B cell (primary cell): ENCODE measurements around the gene DAPK3. TPM values are rescaled to one million over a fixed set of nuclear protein-coding genes. Genes with fewer than 3 reads are reported as not detected.

Experiments used
- ATAC-seq: fragments of 200-7000 bp; cut with Tn5 transposase; one replicate; pipeline ENCODE4 v1.10.0; 2021; ENCODE audit warnings: low read depth, mild to moderate bottlenecking, moderate number of reproducible peaks, moderate library complexity
- CTCF ChIA-PET: fragments of 350-600 bp; sonication (Branson Sonifier 250); formaldehyde crosslinking; loops from one replicate; lab custom pipeline; 2021; ENCODE audit warnings: antibody characterized with exemption, inconsistent platforms; lab: Charles Lee
- POLR2A ChIA-PET: fragments of 350-600 bp; sonication (Branson Sonifier 250); formaldehyde crosslinking; loops from one replicate; lab custom pipeline; 2021; ENCODE audit warnings: antibody characterized with exemption; lab: Charles Lee
- DNase-seq: peaks from one replicate; pipeline ENCODE4 v3.0.0; 2013
- H2AFZ ChIP-seq: 2 replicates; pipeline ENCODE4 v1.6.1; 2012; ENCODE audit warnings: mild to moderate bottlenecking, low read depth, low read length; ENCODE audit not compliant: insufficient read depth, poor library complexity, severe bottlenecking
- H3K27ac ChIP-seq, 2 donors: 1 replicate in 1 of 2; 2 replicates in 1 of 2; pipeline ENCODE4 v1.5.1; 2012 to 2013; ENCODE audit warnings: low read length in 2 of 2, mild to moderate bottlenecking in 2 of 2, moderate library complexity in 1 of 2
- H3K27me3 ChIP-seq, 4 experiments: fragments of 200-600 bp in 1 of 4; sonication (generic) in 1 of 4; replicated peaks in 1 of 4; 1 replicate in 2 of 4; 2 replicates in 2 of 4; pipeline versions ENCODE4 v1.6.1 to v1.7.0; 2013 to 2016; ENCODE audit warnings: low read length in 3 of 4, mild to moderate bottlenecking in 2 of 4, mixed read lengths in 1 of 4, moderate library complexity in 1 of 4; ENCODE audit not compliant: insufficient read depth in 4 of 4, control insufficient read depth in 3 of 4; ENCODE audit errors: control extremely low read depth in 1 of 4
- H3K36me3 ChIP-seq, 2 experiments: replicated peaks in 1 of 2; 1 replicate in 1 of 2; 2 replicates in 1 of 2; pipeline versions ENCODE4 v1.6.1 to v1.7.1; 2013; ENCODE audit warnings: low read length in 1 of 2; ENCODE audit not compliant: insufficient read depth in 2 of 2, control insufficient read depth in 1 of 2; ENCODE audit errors: control extremely low read depth in 1 of 2, extremely low read depth in 1 of 2
- H3K4me1 ChIP-seq, 2 donors: fragments of 200-600 bp in 1 of 2; sonication (generic) in 1 of 2; 1 replicate in 1 of 2; 2 replicates in 1 of 2; pipeline versions ENCODE4 v1.5.1 to v1.6.1; 2013 to 2017; ENCODE audit warnings: low read length in 2 of 2; ENCODE audit not compliant: control insufficient read depth in 2 of 2, insufficient read depth in 2 of 2
- H3K4me2 ChIP-seq: replicated peaks from 2 replicates; pipeline ENCODE3; 2012; ENCODE audit warnings: mild to moderate bottlenecking, low read depth, low read length; ENCODE audit not compliant: poor library complexity, severe bottlenecking
- H3K4me3 ChIP-seq, 5 experiments: fragments of 200-600 bp in 1 of 5; sonication (generic) in 1 of 5; 1 replicate in 3 of 5; 2 replicates in 2 of 5; pipeline versions ENCODE4 v1.5.1 to v1.7.0; 2011 to 2016; ENCODE audit warnings: low read length in 4 of 5, mild to moderate bottlenecking in 4 of 5, low read depth in 2 of 5, control low read depth in 1 of 5, moderate library complexity in 1 of 5; ENCODE audit not compliant: insufficient read depth in 1 of 5; ENCODE audit errors: control extremely low read depth in 1 of 5, extremely low read depth in 1 of 5
- H3K79me2 ChIP-seq: fragments of 200-600 bp; sonication (generic); one replicate; pipeline ENCODE4 v1.6.0; 2016; ENCODE audit warnings: low read length; ENCODE audit not compliant: control insufficient read depth, insufficient read depth
- H3K9ac ChIP-seq: fragments of 200-600 bp; sonication (generic); 2 replicates; pipeline ENCODE4 v1.6.1; 2017; ENCODE audit warnings: mild to moderate bottlenecking, low read length, moderate library complexity
- H3K9me3 ChIP-seq, 3 donors: one replicate each; pipeline versions ENCODE4 v1.6.1 to v1.7.1; 2013; ENCODE audit warnings: low read length in 2 of 3; ENCODE audit not compliant: control insufficient read depth in 2 of 3, insufficient read depth in 1 of 3; ENCODE audit errors: control extremely low read depth in 1 of 3
- H4K20me1 ChIP-seq: 2 replicates; pipeline ENCODE4 v1.6.0; 2012; ENCODE audit warnings: mild to moderate bottlenecking, low read length; ENCODE audit not compliant: insufficient read depth, control insufficient read depth, poor library complexity, severe bottlenecking
- H3K27ac Mint-ChIP-seq: one replicate; pipeline ENCODE4 v1.8.0; 2021; ENCODE audit warnings: mixed read lengths
- H3K27me3 Mint-ChIP-seq: one replicate; pipeline ENCODE4 v1.8.0; 2021; ENCODE audit warnings: mixed read lengths
- H3K4me1 Mint-ChIP-seq: one replicate; pipeline ENCODE4 v1.8.0; 2021; ENCODE audit warnings: mixed read lengths
- H3K4me3 Mint-ChIP-seq: one replicate; pipeline ENCODE4 v1.8.0; 2021; ENCODE audit warnings: mixed read lengths
- H3K9me3 Mint-ChIP-seq: one replicate; pipeline ENCODE4 v1.8.0; 2022; ENCODE audit warnings: mixed read lengths; ENCODE audit not compliant: insufficient read depth
- EZH2 ChIP-seq: IDR thresholded peaks from 2 replicates; pipeline ENCODE4 v1.6.1; 2012; ENCODE audit warnings: borderline replicate concordance, low read depth, mild to moderate bottlenecking, moderate library complexity, low read length; ENCODE audit not compliant: insufficient read depth, poor library complexity, severe bottlenecking
- WGBS: methylation state at CpG from one replicate; pipeline ENCODE4 v1.1.5; 2013; ENCODE audit warnings: missing lambda C conversion rate; ENCODE audit not compliant: insufficient coverage; 5-methylcytosine and 5-hydroxymethylcytosine counted together
- intact Hi-C: fragments of 100-400 bp; cut with micrococcal nuclease; formaldehyde crosslinking; loops from one replicate; pipeline ENCODE4 v1.10.0; 2022
- polyA plus RNA-seq: library from polyadenylated mRNA; depleted of rRNA; stranded (reverse); fragments of >200 nt; gene quantifications from 2 replicates; pipeline ENCODE4 v1.2.3, GENCODE V29; 2012
- total RNA-seq, 2 donors: library from RNA; stranded (reverse); fragments of 120-200 nt in 1 of 2; gene quantifications; 1 replicate in 1 of 2; 2 replicates in 1 of 2; pipeline versions ENCODE4 v1.2.3 to v1.2.4, GENCODE V29; 2013 to 2022
- TF ChIP-seq, protein P1 (sequence below): fragments of 200-600 bp; IDR thresholded peaks from one replicate; pipeline ENCODE4 v1.8.0; 2022; ENCODE audit warnings: antibody characterized with exemption, mild to moderate bottlenecking

DAPK3 gene
- total and polyA plus RNA-seq, 2 donors (not counting 1 experiment from before 2014, with no cell fraction given), result 32.6 to 47.4 TPM

DNA sequence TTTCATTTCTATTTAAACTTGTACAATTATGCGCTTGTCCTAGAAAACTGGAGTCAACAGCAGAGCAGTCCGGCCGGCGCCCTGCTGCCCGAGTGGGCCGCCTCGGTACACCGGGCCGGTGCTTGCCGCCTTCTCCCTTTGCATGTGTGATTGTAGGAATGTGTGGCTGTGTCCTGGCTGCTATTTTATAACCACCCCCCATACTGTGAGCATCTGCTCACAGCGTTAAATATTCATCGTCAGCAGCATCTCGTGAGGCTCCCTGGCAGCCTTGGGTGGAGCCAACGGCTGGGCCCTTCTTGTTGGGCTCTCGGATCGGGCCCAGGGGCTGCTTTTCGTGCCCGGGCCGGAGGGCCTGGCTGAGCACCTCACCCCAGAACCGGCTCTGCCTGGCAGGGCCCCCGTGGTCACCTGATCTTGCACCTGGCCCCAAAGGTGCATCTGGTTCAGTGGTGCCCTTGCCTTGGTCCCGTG, 47.3 kb upstream of the DAPK3 start:
- peaks cover 7% of the 10 kb centered on the region for H3K4me1 Mint-ChIP-seq
- H2AFZ ChIP-seq, result no peak overlapping the region
- WGBS, result 99% methylated on average over 9 of the region's 22 CpGs
- no peaks in the 10 kb centered on the region for H3K27me3 ChIP-seq
- H3K79me2 ChIP-seq, result peaks cover 88% of the 10 kb centered on the region
- H3K36me3 ChIP-seq, result peaks cover 0 to 39% of the 10 kb centered on the region in 2 experiments
- H3K27me3 Mint-ChIP-seq, result no peaks in the 10 kb centered on the region
- H4K20me1 ChIP-seq, result peaks cover 82% of the 10 kb centered on the region
- ChIA-PET CTCF (no interaction called here), POLR2A (no interaction called here)
- DNase-seq, result no peak
- peaks cover 0 to 17% (median 1%) of the 10 kb centered on the region in 3 donors for H3K9me3 ChIP-seq
- H3K27ac ChIP-seq, result no peak overlapping the region
- H3K4me1 ChIP-seq, result no peaks in the 10 kb centered on the region
- H3K27ac Mint-ChIP-seq, result no peak overlapping the region
- no peaks in the 10 kb centered on the region for H3K9me3 Mint-ChIP-seq
- H3K4me3 ChIP-seq, result no peak overlapping the region
- TF ChIP-seq, protein P1, sequence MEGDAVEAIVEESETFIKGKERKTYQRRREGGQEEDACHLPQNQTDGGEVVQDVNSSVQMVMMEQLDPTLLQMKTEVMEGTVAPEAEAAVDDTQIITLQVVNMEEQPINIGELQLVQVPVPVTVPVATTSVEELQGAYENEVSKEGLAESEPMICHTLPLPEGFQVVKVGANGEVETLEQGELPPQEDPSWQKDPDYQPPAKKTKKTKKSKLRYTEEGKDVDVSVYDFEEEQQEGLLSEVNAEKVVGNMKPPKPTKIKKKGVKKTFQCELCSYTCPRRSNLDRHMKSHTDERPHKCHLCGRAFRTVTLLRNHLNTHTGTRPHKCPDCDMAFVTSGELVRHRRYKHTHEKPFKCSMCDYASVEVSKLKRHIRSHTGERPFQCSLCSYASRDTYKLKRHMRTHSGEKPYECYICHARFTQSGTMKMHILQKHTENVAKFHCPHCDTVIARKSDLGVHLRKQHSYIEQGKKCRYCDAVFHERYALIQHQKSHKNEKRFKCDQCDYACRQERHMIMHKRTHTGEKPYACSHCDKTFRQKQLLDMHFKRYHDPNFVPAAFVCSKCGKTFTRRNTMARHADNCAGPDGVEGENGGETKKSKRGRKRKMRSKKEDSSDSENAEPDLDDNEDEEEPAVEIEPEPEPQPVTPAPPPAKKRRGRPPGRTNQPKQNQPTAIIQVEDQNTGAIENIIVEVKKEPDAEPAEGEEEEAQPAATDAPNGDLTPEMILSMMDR, result no peak
- TF ChIP-seq EZH2, result no peak
- intact Hi-C loops, result no loop called here
- no peak overlapping the region for H3K4me3 Mint-ChIP-seq
- H3K4me2 ChIP-seq, result no peak overlapping the region
- H3K9ac ChIP-seq, result no peak overlapping the region
- ATAC-seq, result no peak

DNA sequence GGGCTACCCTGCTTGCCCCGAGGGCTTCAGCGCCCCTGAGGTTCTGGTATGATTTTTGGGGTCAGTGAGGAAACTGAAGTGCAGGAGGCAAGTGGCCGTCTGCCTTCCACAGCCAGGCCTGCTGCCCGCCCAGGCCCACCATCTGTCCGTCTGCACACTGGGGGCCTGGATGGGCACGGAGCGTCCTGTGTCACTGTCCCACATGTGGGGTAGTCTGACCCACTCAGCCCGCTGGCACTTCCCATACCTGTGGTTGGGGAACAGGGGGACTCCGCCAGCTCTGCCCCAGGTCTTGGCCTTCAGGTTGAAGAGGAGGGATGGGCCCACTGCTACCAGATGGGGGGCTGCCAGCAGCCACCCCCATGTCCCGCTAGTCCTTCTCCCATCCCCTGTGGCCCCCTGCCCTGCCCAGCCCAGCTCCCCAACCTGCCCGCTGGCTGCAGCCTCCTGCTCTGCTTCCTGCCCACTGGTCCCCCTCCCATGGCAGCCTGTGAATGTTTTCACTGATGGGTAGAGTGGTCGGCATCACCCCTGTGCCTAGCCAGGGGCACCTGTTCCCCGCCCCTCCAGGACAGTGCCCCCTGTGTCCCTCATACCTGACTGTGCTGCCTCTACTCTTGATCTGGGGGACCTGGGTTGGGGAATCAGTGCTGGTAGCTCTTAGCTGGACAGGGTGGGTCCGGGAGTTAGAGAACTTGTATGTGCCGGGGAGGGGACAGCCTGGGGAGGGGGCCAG, 46.2 kb upstream of the DAPK3 start:
- intact Hi-C loops, result no loop called here
- ChIA-PET CTCF (no interaction called here), POLR2A (interaction anchor here (1.1 kb wide), 1 partner anchor 9 kb away, joined by 4 read pairs; the partner anchor contains the start of gene PIAS4)
- peaks cover 88% of the 10 kb centered on the region for H3K79me2 ChIP-seq
- WGBS, result 94% methylated on average over 11 of the region's 15 CpGs
- peaks cover 92% of the 10 kb centered on the region for H4K20me1 ChIP-seq
- Mint-ChIP-seq H3K9me3 (no peaks in the 10 kb centered on the region), H3K4me1 (peaks cover 15% of the 10 kb centered on the region), H3K4me3 (no peak overlapping the region), H3K27ac (no peak overlapping the region), H3K27me3 (no peaks in the 10 kb centered on the region)
- no peak for TF ChIP-seq EZH2
- TF ChIP-seq, protein P1, result no peak
- no peak overlapping the region for H3K4me2 ChIP-seq
- ATAC-seq (no peak), DNase-seq (no peak)
- H3K4me1 ChIP-seq, result no peaks in the 10 kb centered on the region
- peaks cover 0 to 47% of the 10 kb centered on the region in 2 experiments for H3K36me3 ChIP-seq
- no peak overlapping the region for H3K9ac ChIP-seq
- no peak overlapping the region for H3K27ac ChIP-seq
- H2AFZ ChIP-seq, result no peak overlapping the region
- no peaks in the 10 kb centered on the region for H3K27me3 ChIP-seq
- H3K4me3 ChIP-seq, result no peak overlapping the region
- peaks cover 0 to 11% (median 1%) of the 10 kb centered on the region in 3 donors for H3K9me3 ChIP-seq
